CD14-positive monocyte (primary cell): ENCODE data around the gene LIN7A. TPM values are rescaled to one million over a fixed set of nuclear protein-coding genes. Genes with fewer than 3 reads are reported as not detected.
A peak's percentile ranks its signal among the peaks of the same experiment; 100 is the strongest.

Source experiments
- DNase-seq, 3 donors: peaks; one replicate each; pipeline ENCODE4 v3.0.0-alpha.2; 2011 to 2022
- H2AFZ ChIP-seq: 2 replicates; pipeline ENCODE4 v1.6.0; 2012; ENCODE audit warnings: mild to moderate bottlenecking, low read depth, low read length, inconsistent platforms; ENCODE audit not compliant: insufficient read depth, poor library complexity, severe bottlenecking
- H3K27ac ChIP-seq, 2 donors: 1 replicate in 1 of 2; 2 replicates in 1 of 2; pipeline ENCODE4 v1.5.1; 2012 to 2013; ENCODE audit warnings: low read length in 2 of 2, control low read depth in 1 of 2, inconsistent platforms in 1 of 2, low read depth in 1 of 2, mild to moderate bottlenecking in 1 of 2
- H3K27me3 ChIP-seq, 2 donors: one replicate each; pipeline versions ENCODE4 v1.6.0 to v1.6.1; 2011 to 2013; ENCODE audit warnings: low read length in 2 of 2; ENCODE audit not compliant: control insufficient read depth in 2 of 2, insufficient read depth in 2 of 2
- H3K36me3 ChIP-seq, 2 donors: replicated peaks in 1 of 2; 1 replicate in 1 of 2; 2 replicates in 1 of 2; pipeline versions ENCODE4 v1.5.1 to v1.6.1; 2012 to 2013; ENCODE audit warnings: low read length in 2 of 2, control low read depth in 1 of 2, inconsistent platforms in 1 of 2, mild to moderate bottlenecking in 1 of 2; ENCODE audit not compliant: insufficient read depth in 2 of 2, control insufficient read depth in 1 of 2
- H3K4me1 ChIP-seq, 2 donors: 1 replicate in 1 of 2; 2 replicates in 1 of 2; pipeline versions ENCODE4 v1.5.1 to v1.6.1; 2012 to 2013; ENCODE audit warnings: low read length in 2 of 2, control low read depth in 1 of 2, inconsistent platforms in 1 of 2, mild to moderate bottlenecking in 1 of 2, moderate library complexity in 1 of 2; ENCODE audit not compliant: insufficient read depth in 2 of 2, control insufficient read depth in 1 of 2
- H3K4me2 ChIP-seq: replicated peaks from 2 replicates; pipeline ENCODE3; 2012; ENCODE audit warnings: low read length, moderate library complexity, mild to moderate bottlenecking; ENCODE audit not compliant: poor library complexity, severe bottlenecking; ENCODE audit errors: extremely low read depth
- H3K4me3 ChIP-seq, 3 experiments: fragments of 200-600 bp in 1 of 3; sonication (generic) in 1 of 3; replicated peaks in 1 of 3; 1 replicate in 2 of 3; 2 replicates in 1 of 3; pipeline ENCODE4 v1.5.1; 2011 to 2013; ENCODE audit warnings: low read length in 3 of 3, mild to moderate bottlenecking in 3 of 3, control low read depth in 2 of 3, low read depth in 2 of 3, inconsistent platforms in 1 of 3, moderate library complexity in 1 of 3
- H3K79me2 ChIP-seq: 2 replicates; pipeline ENCODE4 v1.6.0; 2012; ENCODE audit warnings: mild to moderate bottlenecking, control low read depth, inconsistent platforms, low read length, moderate library complexity; ENCODE audit not compliant: insufficient read depth
- H3K9ac ChIP-seq: 2 replicates; pipeline ENCODE4 v1.6.0; 2017; ENCODE audit warnings: low read length, mild to moderate bottlenecking; ENCODE audit not compliant: insufficient read depth, poor library complexity, severe bottlenecking
- H3K9me3 ChIP-seq, 2 donors: replicated peaks in 1 of 2; 1 replicate in 1 of 2; 2 replicates in 1 of 2; pipeline versions ENCODE4 v1.5.1 to v1.6.1; 2012 to 2013; ENCODE audit warnings: low read length in 2 of 2, control low read depth in 1 of 2; ENCODE audit not compliant: control insufficient read depth in 1 of 2, insufficient read depth in 1 of 2
- H4K20me1 ChIP-seq: 2 replicates; pipeline ENCODE4 v1.6.0; 2012; ENCODE audit warnings: mild to moderate bottlenecking, low read length, control low read depth, moderate library complexity; ENCODE audit not compliant: insufficient read depth
- H3K27ac Mint-ChIP-seq, 7 donors: one replicate each; pipeline ENCODE4 v1.8.0; 2020; ENCODE audit warnings: mild to moderate bottlenecking in 7 of 7, mixed read lengths in 7 of 7, moderate library complexity in 6 of 7, inconsistent platforms in 2 of 7
- H3K27me3 Mint-ChIP-seq, 3 donors: one replicate each; pipeline ENCODE4 v1.8.0; 2021 to 2022; ENCODE audit warnings: low read depth in 3 of 3, mild to moderate bottlenecking in 3 of 3, mixed read lengths in 3 of 3, moderate library complexity in 3 of 3, inconsistent platforms in 1 of 3
- H3K36me3 Mint-ChIP-seq, 2 donors: one replicate each; pipeline ENCODE4 v1.8.0; 2020; ENCODE audit warnings: mixed read lengths in 2 of 2, inconsistent platforms in 1 of 2, mild to moderate bottlenecking in 1 of 2
- H3K4me1 Mint-ChIP-seq: one replicate; pipeline ENCODE4 v1.8.0; 2020; ENCODE audit warnings: mild to moderate bottlenecking, mixed read lengths
- H3K4me3 Mint-ChIP-seq, 2 donors: one replicate each; pipeline ENCODE4 v1.8.0; 2020; ENCODE audit warnings: mild to moderate bottlenecking in 2 of 2, mixed read lengths in 2 of 2, moderate library complexity in 1 of 2
- H3K9me3 Mint-ChIP-seq, 7 donors: one replicate each; pipeline ENCODE4 v1.8.0; 2020 to 2022; ENCODE audit warnings: mixed read lengths in 7 of 7, mild to moderate bottlenecking in 6 of 7, moderate library complexity in 6 of 7, inconsistent platforms in 2 of 7
- WGBS: methylation state at CpG from one replicate; pipeline ENCODE4 v1.1.5; 2013; ENCODE audit warnings: missing lambda C conversion rate; ENCODE audit not compliant: insufficient coverage; 5-methylcytosine and 5-hydroxymethylcytosine counted together
- intact Hi-C, 2 donors: fragments of 100-400 bp; cut with micrococcal nuclease; formaldehyde crosslinking; loops; one replicate each; pipeline versions ENCODE4 v1.15.0 to v1.15.1; 2023
- polyA plus RNA-seq, 3 donors: library from polyadenylated mRNA; depleted of rRNA in 1 of 3; unstranded in 2 of 3; stranded (reverse) in 1 of 3; fragments of 300-500 nt in 2 of 3; fragments of >200 nt in 1 of 3; fragmentation: Illumina TruSeq in 2 of 3; gene quantifications; 1 replicate in 2 of 3; 2 replicates in 1 of 3; pipeline ENCODE4 v1.2.3, GENCODE V29; 2012 to 2021
- TF ChIP-seq, protein P1 (sequence below): fragments of 200-600 bp; IDR thresholded peaks from one replicate; pipeline ENCODE4 v1.8.0; 2022; ENCODE audit warnings: antibody characterized with exemption, mild to moderate bottlenecking

The LIN7A gene
- polyA plus RNA-seq, 3 donors: 8.0 to 16.6 (median 15.2) TPM

DNA sequence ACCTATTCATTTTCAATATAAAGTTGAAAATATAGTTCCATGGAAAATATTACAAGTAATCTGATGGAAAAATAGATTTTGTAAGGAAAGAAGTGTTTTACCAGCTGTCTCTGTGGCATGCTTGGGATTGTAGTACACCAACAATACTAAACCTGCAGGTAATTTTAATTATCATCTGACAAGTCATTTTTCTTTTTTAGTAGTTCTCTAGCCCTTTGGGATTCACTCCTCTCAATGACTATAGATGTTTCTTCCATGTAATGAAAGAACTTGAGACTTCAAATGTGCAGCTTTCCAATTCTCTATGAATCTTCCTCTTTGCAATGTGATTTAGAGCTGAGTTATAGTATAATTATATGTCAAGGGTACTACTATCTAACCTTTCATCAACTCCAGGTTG is 14.7 kb upstream of the LIN7A start:
- no peak for DNase-seq
- no peaks in the 10 kb centered on the region for H3K36me3 ChIP-seq
- H3K4me1 ChIP-seq: no peaks in the 10 kb centered on the region
- no peak overlapping the region for H2AFZ ChIP-seq
- Mint-ChIP-seq H3K36me3 (no peaks in the 10 kb centered on the region), H3K27ac (no peak overlapping the region), H3K27me3 (peaks cover 0 to 6% (median 4%) of the 10 kb centered on the region in 3 donors), H3K4me3 (no peak overlapping the region), H3K9me3 (no peaks in the 10 kb centered on the region), H3K4me1 (no peaks in the 10 kb centered on the region)
- no peaks in the 10 kb centered on the region for H3K79me2 ChIP-seq
- H3K9me3 ChIP-seq: no peaks in the 10 kb centered on the region
- intact Hi-C loops: no loop called here
- no peak overlapping the region for H3K9ac ChIP-seq
- H3K27ac ChIP-seq: no peak overlapping the region
- TF ChIP-seq, protein P1, sequence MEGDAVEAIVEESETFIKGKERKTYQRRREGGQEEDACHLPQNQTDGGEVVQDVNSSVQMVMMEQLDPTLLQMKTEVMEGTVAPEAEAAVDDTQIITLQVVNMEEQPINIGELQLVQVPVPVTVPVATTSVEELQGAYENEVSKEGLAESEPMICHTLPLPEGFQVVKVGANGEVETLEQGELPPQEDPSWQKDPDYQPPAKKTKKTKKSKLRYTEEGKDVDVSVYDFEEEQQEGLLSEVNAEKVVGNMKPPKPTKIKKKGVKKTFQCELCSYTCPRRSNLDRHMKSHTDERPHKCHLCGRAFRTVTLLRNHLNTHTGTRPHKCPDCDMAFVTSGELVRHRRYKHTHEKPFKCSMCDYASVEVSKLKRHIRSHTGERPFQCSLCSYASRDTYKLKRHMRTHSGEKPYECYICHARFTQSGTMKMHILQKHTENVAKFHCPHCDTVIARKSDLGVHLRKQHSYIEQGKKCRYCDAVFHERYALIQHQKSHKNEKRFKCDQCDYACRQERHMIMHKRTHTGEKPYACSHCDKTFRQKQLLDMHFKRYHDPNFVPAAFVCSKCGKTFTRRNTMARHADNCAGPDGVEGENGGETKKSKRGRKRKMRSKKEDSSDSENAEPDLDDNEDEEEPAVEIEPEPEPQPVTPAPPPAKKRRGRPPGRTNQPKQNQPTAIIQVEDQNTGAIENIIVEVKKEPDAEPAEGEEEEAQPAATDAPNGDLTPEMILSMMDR: no peak
- no peaks in the 10 kb centered on the region for H3K27me3 ChIP-seq
- no peaks in the 10 kb centered on the region for H4K20me1 ChIP-seq
- H3K4me2 ChIP-seq: no peak overlapping the region
- no peak overlapping the region for H3K4me3 ChIP-seq

DNA sequence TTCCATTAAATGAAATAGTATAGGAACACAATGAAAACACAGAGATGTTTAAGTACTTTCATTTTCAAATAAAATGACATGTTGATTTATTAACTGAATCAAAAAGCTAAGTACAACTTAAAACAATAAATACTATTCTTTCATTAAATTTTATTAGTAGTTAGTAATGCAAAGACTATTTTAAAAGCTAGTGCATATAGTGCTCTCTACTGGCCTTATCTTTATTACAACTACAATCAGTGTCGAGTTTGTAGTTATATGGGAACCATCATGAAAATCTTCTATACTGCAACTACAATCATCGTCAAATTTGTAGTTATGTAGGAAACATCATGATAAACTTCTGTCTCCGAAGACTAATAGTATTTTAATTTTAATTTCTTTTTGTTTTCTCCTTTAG is 8.9 kb upstream of the LIN7A start:
- TF ChIP-seq, protein P1: peak; percentile 45

More for the DNA sequence above, 8.9 kb upstream of the LIN7A start:
- Mint-ChIP-seq H3K27ac (no peak overlapping the region), H3K36me3 (no peaks in the 10 kb centered on the region), H3K27me3 (peaks cover 1 to 2% (median 2%) of the 10 kb centered on the region in 3 donors), H3K4me1 (peaks cover 17% of the 10 kb centered on the region), H3K4me3 (no peak overlapping the region), H3K9me3 (no peaks in the 10 kb centered on the region)
- Histone ChIP-seq H3K36me3 (no peaks in the 10 kb centered on the region), H3K79me2 (peaks cover 18% of the 10 kb centered on the region), H4K20me1 (no peaks in the 10 kb centered on the region), H3K27me3 (no peaks in the 10 kb centered on the region), H2AFZ (no peak overlapping the region), H3K4me3 (no peak overlapping the region), H3K4me1 (peaks cover 10 to 11% of the 10 kb centered on the region in 2 donors), H3K4me2 (no peak overlapping the region), H3K9me3 (no peaks in the 10 kb centered on the region), H3K9ac (no peak overlapping the region), H3K27ac (no peak overlapping the region)
- no CpG with 5 or more reads among the region's 3 CpGs for WGBS
- DNase-seq: no peak
- intact Hi-C loops: no loop called here
